PC-9 (cell line): ENCODE measurements around the gene USP36. TPM values are rescaled to one million over a fixed set of nuclear protein-coding genes. Genes with fewer than 3 reads are reported as not detected.

ENCODE experiments used
- BruUV-seq: library from RNA; stranded (reverse); fragments of 400-500 nt; replicated peaks from 2 replicates; lab custom pipeline; 2021; lab: Mats Ljungman, UMichigan
- CTCF ChIA-PET: fragments of 300-600 bp; sonication (Branson Sonifier 250); formaldehyde crosslinking; loops from one replicate; lab custom pipeline; 2022; ENCODE audit warnings: antibody characterized with exemption; lab: Charles Lee
- POLR2A ChIA-PET: fragments of 300-600 bp; sonication (Branson Sonifier 250); formaldehyde crosslinking; loops from one replicate; lab custom pipeline; 2022; ENCODE audit warnings: antibody characterized with exemption; ENCODE audit not compliant: unreplicated experiment; lab: Charles Lee
- DNase-seq, 2 experiments: peaks; one replicate each; pipeline versions ENCODE4 v3.0.0 to v3.0.0-alpha.2; 2015 to 2022; ENCODE audit warnings: mixed read lengths in 1 of 2
- H2AFZ ChIP-seq: fragments of 200-600 bp; sonication (generic); 2 replicates; pipeline ENCODE4 v1.8.1; 2017; ENCODE audit warnings: antibody characterized with exemption
- H3F3A ChIP-seq: fragments of 200-600 bp; sonication (generic); 2 replicates; pipeline ENCODE4 v1.8.1; 2017; ENCODE audit warnings: antibody characterized with exemption, mild to moderate bottlenecking, low read depth; ENCODE audit not compliant: insufficient read depth
- H3K27ac ChIP-seq: fragments of 200-600 bp; sonication (generic); 2 replicates; pipeline ENCODE4 v1.6.1; 2016; ENCODE audit warnings: mixed run types
- H3K27me3 ChIP-seq: fragments of 200-600 bp; sonication (generic); 2 replicates; pipeline ENCODE4 v1.6.1; 2016; ENCODE audit warnings: low read depth, mixed run types; ENCODE audit not compliant: insufficient read depth
- H3K36me3 ChIP-seq: fragments of 200-600 bp; sonication (generic); 2 replicates; pipeline ENCODE4 v1.6.1; 2016; ENCODE audit warnings: low read depth, mixed run types
- H3K4me1 ChIP-seq: fragments of 200-600 bp; sonication (generic); replicated peaks from 2 replicates; pipeline ENCODE4 v1.6.1; 2016; ENCODE audit warnings: mixed run types; ENCODE audit not compliant: insufficient read depth
- H3K4me2 ChIP-seq: fragments of 200-600 bp; sonication (generic); 2 replicates; pipeline ENCODE4 v1.6.1; 2017; ENCODE audit warnings: mixed run types
- H3K4me3 ChIP-seq: fragments of 200-600 bp; sonication (generic); 2 replicates; pipeline ENCODE4 v1.6.1; 2016; ENCODE audit warnings: mixed run types
- H3K79me2 ChIP-seq: fragments of 200-600 bp; sonication (generic); 2 replicates; pipeline ENCODE4 v1.6.1; 2017; ENCODE audit warnings: low read depth, mixed run types
- H3K9me2 ChIP-seq: fragments of 200-600 bp; sonication (generic); 2 replicates; pipeline ENCODE4 v1.8.1; 2017; ENCODE audit warnings: mild to moderate bottlenecking; ENCODE audit not compliant: insufficient read depth
- H3K9me3 ChIP-seq: fragments of 200-600 bp; sonication (generic); 2 replicates; pipeline ENCODE4 v1.8.1; 2016; ENCODE audit warnings: low read depth; ENCODE audit not compliant: insufficient read depth
- H4K20me1 ChIP-seq: fragments of 200-600 bp; sonication (generic); 2 replicates; pipeline ENCODE4 v1.8.1; 2017; ENCODE audit not compliant: insufficient read depth
- EZH2 ChIP-seq: fragments of 200-600 bp; sonication (generic); IDR thresholded peaks from 2 replicates; pipeline ENCODE4 v1.8.0; 2017; ENCODE audit warnings: antibody characterized with exemption, low read depth
- intact Hi-C: fragments of 100-400 bp; cut with micrococcal nuclease; formaldehyde crosslinking; loops from one replicate; pipeline ENCODE4 v1.10.0; 2022; ENCODE audit not compliant: unreplicated experiment
- total RNA-seq: library from RNA; stranded (reverse); gene quantifications from 2 replicates; pipeline ENCODE4 v1.2.3, GENCODE V29; 2021
- TF ChIP-seq, protein P1 (sequence below): fragments of 200-600 bp; sonication (generic); conservative IDR thresholded peaks from 2 replicates; pipeline ENCODE4 v1.6.1; 2017; ENCODE audit warnings: mixed run types, antibody characterized with exemption, mild to moderate bottlenecking, moderate library complexity

The USP36 gene
- total RNA-seq, 1 experiment from 2014 or later, result 46.2 TPM

- no peaks in the 10 kb centered on the region for H3K9me3 ChIP-seq
- H3F3A ChIP-seq, result no peaks in the 10 kb centered on the region
- H3K36me3 ChIP-seq, result no peaks in the 10 kb centered on the region; the same call in 1 of the 2 replicates
- no peaks in the 10 kb centered on the region for H3K9me2 ChIP-seq
- intact Hi-C loops, result no loop called here
- no TSS peak for BruUV-seq
- TF ChIP-seq, protein P1, sequence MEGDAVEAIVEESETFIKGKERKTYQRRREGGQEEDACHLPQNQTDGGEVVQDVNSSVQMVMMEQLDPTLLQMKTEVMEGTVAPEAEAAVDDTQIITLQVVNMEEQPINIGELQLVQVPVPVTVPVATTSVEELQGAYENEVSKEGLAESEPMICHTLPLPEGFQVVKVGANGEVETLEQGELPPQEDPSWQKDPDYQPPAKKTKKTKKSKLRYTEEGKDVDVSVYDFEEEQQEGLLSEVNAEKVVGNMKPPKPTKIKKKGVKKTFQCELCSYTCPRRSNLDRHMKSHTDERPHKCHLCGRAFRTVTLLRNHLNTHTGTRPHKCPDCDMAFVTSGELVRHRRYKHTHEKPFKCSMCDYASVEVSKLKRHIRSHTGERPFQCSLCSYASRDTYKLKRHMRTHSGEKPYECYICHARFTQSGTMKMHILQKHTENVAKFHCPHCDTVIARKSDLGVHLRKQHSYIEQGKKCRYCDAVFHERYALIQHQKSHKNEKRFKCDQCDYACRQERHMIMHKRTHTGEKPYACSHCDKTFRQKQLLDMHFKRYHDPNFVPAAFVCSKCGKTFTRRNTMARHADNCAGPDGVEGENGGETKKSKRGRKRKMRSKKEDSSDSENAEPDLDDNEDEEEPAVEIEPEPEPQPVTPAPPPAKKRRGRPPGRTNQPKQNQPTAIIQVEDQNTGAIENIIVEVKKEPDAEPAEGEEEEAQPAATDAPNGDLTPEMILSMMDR, result no peak
- TF ChIP-seq EZH2, result no peak
- no peaks in the 10 kb centered on the region for H3K27me3 ChIP-seq
- no peaks in the 10 kb centered on the region; the same call in 1 of the 2 replicates for H4K20me1 ChIP-seq
- H3K27ac ChIP-seq, result no peak overlapping the region
- DNase-seq, result no peak
- H3K4me2 ChIP-seq, result no peak overlapping the region
- H3K4me3 ChIP-seq, result no peak overlapping the region
- H3K4me1 ChIP-seq, result no peaks in the 10 kb centered on the region
- ChIA-PET POLR2A (interaction anchor here (0.6 kb wide), 1 partner anchor 324 kb away, joined by 4 read pairs; no protein-coding TSS in a partner anchor), CTCF (no interaction called here)
- H3K79me2 ChIP-seq, result no peaks in the 10 kb centered on the region
- no peak overlapping the region for H2AFZ ChIP-seq
Measured at GRCh38 chr17:78806451-78806850, 34.2 kb downstream of the USP36 start.

DNA sequence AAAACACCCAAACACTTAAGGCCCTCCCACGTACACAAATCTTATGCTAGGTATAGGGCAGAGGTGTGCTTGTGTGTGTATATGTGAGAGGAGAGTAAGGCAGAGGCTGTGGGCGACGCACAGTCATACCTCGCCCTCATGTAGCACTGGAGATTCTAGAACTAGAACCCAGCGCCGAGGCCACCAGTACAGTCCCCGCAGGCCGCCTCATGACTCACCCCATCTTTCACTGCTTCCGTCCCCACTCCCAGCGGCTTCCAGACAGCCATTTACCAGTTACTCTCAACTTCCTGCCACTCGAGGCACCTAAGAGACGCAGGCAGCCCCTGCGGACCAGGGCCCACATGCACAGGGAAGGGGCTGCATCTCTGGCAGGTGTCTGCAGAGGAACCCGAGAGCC is 35.3 kb downstream of the USP36 start:
- Histone ChIP-seq H3K9me3 (no peaks in the 10 kb centered on the region), H3K27me3 (no peaks in the 10 kb centered on the region), H2AFZ (no peak overlapping the region), H3F3A (no peaks in the 10 kb centered on the region), H3K36me3 (no peaks in the 10 kb centered on the region), H4K20me1 (peaks cover 4% of the 10 kb centered on the region), H3K4me3 (no peak overlapping the region), H3K27ac (no peak overlapping the region), H3K4me1 (no peaks in the 10 kb centered on the region), H3K79me2 (no peaks in the 10 kb centered on the region), H3K4me2 (no peak overlapping the region), H3K9me2 (no peaks in the 10 kb centered on the region)
- TF ChIP-seq EZH2, result no peak
- TF ChIP-seq, protein P1, result no peak
- POLR2A ChIA-PET, result no interaction called here
- no peak for DNase-seq
- BruUV-seq, result no TSS peak
- intact Hi-C loops, result no loop called here
- CTCF ChIA-PET, result no interaction called here

- Histone ChIP-seq H3K79me2 (no peaks in the 10 kb centered on the region), H3K27ac (no peak overlapping the region), H2AFZ (no peak overlapping the region), H3K4me3 (no peak overlapping the region), H4K20me1 (peaks cover 4% of the 10 kb centered on the region), H3K36me3 (no peaks in the 10 kb centered on the region), H3K4me2 (no peak overlapping the region), H3K4me1 (no peaks in the 10 kb centered on the region), H3K9me2 (no peaks in the 10 kb centered on the region), H3K9me3 (no peaks in the 10 kb centered on the region), H3F3A (no peaks in the 10 kb centered on the region), H3K27me3 (no peaks in the 10 kb centered on the region)
- TF ChIP-seq, protein P1, result no peak
- no peak for TF ChIP-seq EZH2
- no TSS peak for BruUV-seq
- ChIA-PET CTCF (no interaction called here), POLR2A (no interaction called here)
- intact Hi-C loops, result no loop called here
- no peak for DNase-seq
Measured at GRCh38 chr17:78804777-78805176, 35.8 kb downstream of the USP36 start.
